GM10248 (cell line): ENCODE measurements around the gene RANBP1.

Experiments used
- CTCF ChIA-PET: fragments of 300-600 bp; sonication (Branson Sonifier 250); formaldehyde crosslinking; extraction: SDS; loops from one replicate; lab custom pipeline; 2021; ENCODE audit warnings: antibody characterized with exemption; lab: Yijun Ruan, JAX
- POLR2A ChIA-PET: fragments of 350-650 bp; sonication (Branson Sonifier 250); formaldehyde crosslinking; extraction: SDS; loops from one replicate; lab custom pipeline; 2020; ENCODE audit warnings: antibody characterized with exemption; lab: Yijun Ruan, JAX
- DNase-seq: peaks from one replicate; pipeline ENCODE4 v3.0.0; 2012; ENCODE audit errors: extremely low spot score
- CTCF ChIP-seq: IDR thresholded peaks from 2 replicates; pipeline ENCODE4 v1.5.1; 2012; ENCODE audit warnings: mild to moderate bottlenecking, low read depth; ENCODE audit errors: extremely low read depth, missing control alignments, control extremely low read depth

The RANBP1 gene

DNA sequence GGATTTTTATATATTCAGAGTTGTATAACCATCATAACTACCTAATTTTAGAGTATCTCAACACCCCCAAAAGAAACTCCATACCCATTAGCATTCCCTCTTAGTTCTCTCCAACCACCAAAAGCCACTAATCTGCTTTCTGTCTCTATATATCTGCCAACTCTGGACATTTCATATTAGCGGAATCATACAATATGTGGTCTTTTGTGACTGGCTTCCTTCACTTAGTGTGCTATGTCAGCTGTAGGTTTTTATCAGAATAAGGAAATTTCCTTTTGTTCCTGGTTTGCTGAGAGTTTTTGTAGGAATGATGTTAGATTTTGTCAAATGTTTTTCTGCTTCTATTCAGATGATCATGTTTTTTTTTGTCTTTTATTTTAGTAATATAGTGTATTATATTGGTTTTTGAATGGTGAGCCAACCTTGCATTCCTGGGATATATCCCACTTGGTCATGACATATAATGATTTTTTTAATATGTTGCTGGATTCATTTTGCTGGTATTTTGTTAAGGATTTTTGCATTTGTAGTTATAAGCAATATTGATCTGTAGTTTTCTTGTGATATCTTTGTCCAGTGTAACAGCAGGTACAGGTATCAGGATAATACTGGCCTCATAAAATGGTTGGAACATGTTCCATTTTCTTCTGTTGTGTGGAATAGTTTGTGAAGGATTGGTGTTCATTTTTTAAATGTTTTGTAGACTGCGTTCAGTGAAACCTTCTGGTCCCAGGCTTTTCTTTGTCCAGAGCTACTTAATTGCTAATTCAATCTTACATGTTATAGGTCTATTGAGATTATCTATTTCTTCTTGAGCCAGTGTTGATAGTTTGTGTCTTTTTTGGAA lies 19.1 kb upstream of the RANBP1 start:
- POLR2A ChIA-PET = no interaction called here
- CTCF ChIA-PET = no interaction called here
- no peak for DNase-seq
- no peak for TF ChIP-seq CTCF

DNA sequence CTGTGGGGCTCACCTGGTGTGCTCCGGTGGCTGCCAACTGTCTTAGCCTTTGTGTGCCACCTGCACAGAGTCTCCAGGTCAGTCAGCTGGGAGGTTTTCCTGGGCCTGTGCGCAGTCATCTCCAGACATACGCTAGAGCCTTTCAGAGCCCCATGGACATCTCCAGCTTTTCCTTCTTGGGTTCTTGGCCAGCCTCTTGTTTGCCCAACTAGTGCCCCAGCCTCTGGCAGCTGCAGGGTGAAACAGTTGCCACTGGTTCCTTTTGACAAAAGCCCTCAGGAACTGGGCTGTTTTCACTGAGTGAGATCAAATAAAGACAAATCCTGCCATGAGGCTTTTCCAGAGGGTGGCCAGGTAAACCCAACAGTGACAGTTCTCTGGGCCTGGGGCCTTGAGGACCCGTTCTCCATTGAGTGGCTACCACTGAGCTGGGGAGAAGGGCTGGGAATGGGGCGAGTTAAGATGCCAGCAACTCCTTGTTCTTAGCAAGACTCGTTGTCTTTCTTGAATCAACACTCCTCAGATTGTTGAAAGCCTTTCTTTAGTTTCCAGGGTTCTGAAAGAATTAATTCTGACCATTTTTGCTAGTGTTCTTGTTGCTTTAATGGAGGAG lies 16.7 kb upstream of the RANBP1 start:
- no peak for TF ChIP-seq CTCF
- POLR2A ChIA-PET = no interaction called here

GRCh38 chr22:20101638-20102037 lies 14.3 kb upstream of the RANBP1 start:
- no peak for DNase-seq
- no peak for TF ChIP-seq CTCF
- CTCF ChIA-PET = interaction anchor here (0.9 to 1.1 kb wide), 2 partner anchors 11 to 28 kb away, joined by 3 read pairs; no protein-coding TSS in a partner anchor
- POLR2A ChIA-PET = no interaction called here

More for the DNA sequence above, 16.7 kb upstream of the RANBP1 start:
- CTCF ChIA-PET = no interaction called here
- DNase-seq = no peak

DNA sequence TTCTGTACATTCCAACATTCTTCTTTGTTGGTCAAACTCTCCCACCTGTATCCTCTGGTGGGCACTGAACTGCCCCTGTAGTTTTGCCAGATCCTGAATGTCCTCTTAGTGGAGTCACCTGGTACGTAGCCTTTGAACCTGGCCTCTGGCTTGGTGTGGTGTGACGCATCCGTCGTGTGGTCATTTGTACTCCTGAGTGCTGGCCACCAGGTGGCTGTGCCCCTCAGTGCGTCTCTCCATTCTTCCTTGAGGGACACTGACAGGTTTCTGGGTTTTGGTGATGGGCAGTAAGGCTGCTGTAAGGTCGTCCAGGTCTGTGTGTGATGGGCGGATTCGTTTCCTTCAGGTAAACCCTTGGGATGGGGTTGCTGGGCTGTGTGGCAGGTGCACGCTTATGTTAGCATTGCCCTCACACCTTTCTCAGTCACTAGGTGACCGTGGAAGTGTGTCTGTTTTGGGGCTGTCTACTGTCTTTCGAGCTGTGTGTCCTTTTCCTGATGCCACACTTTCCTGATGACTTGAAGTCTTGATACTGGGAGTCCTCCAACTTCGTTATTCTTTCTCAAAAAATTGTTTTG lies 13.6 kb upstream of the RANBP1 start:
- TF ChIP-seq CTCF = no peak
- CTCF ChIA-PET = no interaction called here
- no peak for DNase-seq
- POLR2A ChIA-PET = no interaction called here

DNA sequence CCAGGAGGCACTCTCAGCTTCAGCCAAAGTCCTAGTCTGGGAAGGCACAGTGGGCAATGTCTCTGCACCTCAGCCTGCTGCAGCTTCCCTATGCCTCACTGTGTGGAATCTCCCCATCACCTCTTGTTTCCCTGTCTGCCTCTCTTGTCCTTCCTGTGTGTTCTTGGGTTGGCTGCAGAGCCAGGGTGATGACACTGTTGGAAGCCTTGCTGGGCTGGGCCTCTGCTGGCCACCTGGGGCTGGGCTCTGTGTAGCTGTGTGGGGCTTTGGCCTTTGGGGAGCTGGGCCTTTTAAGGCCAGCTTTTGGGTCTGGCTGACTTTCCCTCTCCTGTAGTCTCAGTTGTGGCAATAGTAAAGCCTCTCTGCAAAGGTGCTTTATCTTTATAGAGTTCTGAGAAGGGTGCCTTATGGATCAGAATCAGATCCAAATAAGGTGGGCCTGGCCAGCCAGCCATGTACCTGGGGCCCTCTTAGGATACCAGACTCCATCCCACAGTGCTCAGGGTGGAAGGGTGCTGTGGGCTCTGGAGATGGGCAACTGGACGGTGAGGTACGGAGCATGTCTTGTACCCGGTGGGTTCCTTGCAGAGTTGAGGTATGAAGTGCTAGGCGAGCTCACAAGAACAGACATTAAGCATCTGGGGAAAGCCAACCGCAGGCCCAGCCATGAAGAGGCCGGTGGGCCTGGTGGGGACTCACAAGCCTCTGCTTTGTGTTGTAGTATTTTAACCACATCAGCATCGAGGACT lies 10.3 kb upstream of the RANBP1 start:
- ChIA-PET CTCF (no interaction called here), POLR2A (interaction anchor here (1.1 kb wide), 1 partner anchor 12 kb away, joined by 3 read pairs; the partner anchor contains the start of gene TRMT2A)
- no peak for TF ChIP-seq CTCF
- DNase-seq = no peak
